Dermis microvascular lymphatic vessel endothelial cell (primary cell): ENCODE results near the gene SDR42E2. TPM values are rescaled to one million over a fixed set of nuclear protein-coding genes. Genes with fewer than 3 reads are reported as not detected.
"Not testable (repeated sequence)": the region's sequence is repeated elsewhere in the genome, so short reads cannot be mapped to it uniquely, and the experiment has no call there.

ENCODE experiments used
- DNase-seq, 2 donors: peaks; one replicate each; pipeline versions ENCODE4 v3.0.0 to v3.0.0-alpha.2; 2010; ENCODE audit warnings: low read depth in 2 of 2
- total RNA-seq: library from RNA; depleted of rRNA; stranded (reverse); fragments of >200 nt; gene quantifications from 2 replicates; pipeline ENCODE4 v1.2.1, GENCODE V29; 2014

The SDR42E2 gene
- total RNA-seq, 1 donor from 2014 or later, result 0.13 TPM

DNA sequence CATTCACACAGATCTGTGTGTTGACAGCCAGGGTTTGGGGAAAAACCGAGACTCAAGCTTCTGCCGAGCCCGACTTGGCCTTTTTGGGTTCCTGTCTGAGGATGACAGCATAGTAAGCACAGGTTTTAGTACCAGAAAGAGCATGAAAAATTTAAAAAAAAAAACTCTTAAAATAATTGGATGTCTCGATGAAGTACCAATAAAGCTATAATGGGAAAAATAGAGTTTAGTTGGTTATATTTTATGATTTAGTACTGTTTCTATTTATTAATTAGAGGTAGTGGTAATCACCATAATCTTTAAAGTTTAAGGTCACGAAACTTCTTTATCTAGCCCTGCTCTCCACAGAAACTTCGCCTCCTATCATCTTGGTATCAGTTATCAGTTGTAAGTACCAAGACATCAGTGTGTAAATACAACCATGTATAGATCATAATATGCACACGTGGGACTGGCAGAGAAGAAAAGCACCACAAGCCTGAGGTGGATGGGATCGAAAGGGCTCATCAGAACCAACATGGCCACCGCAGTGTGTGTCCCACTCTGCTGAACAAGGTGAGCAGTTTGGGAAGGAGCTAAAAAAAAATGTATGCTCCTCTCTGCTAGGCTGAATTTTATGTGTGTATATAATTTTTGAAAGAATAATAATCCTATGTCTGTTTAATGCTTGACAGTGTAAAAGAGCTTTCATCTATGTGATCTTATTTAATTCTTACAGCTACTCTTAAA lies 29.4 kb downstream of the SDR42E2 start:
- peak in 1 of 2 donors; percentile 58 for DNase-seq

- DNase-seq, result peak; percentile 76 to 99
Observed at GRCh38 chr16:22192261-22193062, 30.2 kb downstream of the SDR42E2 start.

- DNase-seq, result no peak
Observed at GRCh38 chr16:22193063-22193411, 30.7 kb downstream of the SDR42E2 start.

GRCh38 chr16:22194707-22195444 lies 32.6 kb downstream of the SDR42E2 start:
- no peak for DNase-seq

DNA sequence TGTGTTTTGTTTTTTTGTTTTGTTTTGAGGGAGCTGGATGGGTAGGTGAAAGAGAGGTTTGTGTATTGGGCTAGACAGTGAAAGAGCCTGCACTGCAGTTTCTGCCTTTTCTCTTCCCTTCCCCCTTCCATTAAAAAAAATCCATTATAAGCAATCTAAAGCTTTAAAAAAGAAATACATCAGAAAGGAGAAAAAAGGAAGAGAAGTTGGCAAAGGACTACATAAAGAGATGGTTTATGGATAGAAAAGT lies 33.1 kb downstream of the SDR42E2 start:
- DNase-seq, result no peak

GRCh38 chr16:22195695-22196558 lies 33.6 kb downstream of the SDR42E2 start:
- peak; percentile 83 to 90 for DNase-seq

DNA sequence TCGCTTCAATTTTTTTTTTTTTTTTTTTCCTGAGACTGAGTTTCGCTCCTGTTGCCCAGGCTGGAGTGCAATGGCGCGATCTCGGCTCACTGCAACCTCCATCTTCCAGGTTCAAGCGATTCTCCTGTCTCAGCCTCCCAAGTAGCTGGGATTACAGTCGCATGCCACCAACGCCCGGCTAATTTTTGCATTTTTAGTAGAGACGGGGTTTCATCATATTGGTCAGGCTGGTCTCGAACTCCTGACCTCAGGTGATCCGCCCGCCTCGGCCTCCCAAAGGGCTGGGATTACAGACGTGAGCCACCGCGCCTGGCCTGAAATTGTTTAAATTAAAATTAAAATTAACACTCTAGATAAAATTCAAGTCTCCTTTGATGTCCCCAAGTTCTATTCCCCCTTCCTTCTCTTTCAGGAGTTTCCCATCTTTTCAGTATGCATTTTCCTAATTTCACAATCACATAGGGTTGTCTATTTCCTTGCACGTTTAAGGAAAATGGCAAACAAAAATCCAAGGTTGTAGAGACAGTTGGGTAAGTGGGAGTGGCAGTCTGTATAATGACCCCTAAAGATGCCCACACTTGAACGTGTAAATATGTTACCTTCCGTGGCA lies 34.4 kb downstream of the SDR42E2 start:
- DNase-seq, result not testable (repeated sequence)

DNA sequence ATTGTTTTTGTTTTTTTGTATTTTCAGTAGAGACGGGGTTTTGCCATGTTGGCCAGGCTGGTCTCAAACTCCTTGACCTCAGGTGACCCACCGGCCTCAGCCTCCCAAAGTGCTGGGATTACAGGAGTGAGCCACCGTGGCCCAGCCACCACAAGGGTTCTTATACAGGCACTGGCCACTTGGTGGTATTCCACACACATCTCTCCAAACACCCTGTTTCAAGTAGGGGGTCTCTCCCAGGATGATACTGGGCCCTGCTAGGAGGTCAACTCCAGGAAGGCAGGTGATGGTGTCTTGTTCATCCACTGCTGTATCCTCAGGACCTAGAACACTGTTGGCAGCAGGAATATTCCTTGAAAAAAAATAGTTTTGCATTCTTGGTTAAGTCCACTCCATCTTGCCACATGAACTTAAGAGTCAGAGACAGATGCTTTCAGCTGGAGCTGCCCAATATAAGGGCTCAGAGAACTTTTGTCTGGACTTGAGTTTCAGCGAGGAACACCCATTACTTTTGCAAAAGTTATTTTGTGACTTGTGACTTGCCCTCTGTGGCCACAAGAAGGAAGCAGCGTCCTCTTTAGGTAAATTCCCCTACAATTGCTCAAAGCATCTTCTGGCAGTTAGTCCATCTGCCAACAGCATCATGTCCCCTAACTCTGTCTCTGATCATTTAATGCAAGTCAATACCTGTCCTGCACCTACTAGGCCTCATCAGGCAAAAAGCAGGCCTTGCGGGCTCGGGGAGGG lies 36.4 kb downstream of the SDR42E2 start:
- no peak for DNase-seq

DNA sequence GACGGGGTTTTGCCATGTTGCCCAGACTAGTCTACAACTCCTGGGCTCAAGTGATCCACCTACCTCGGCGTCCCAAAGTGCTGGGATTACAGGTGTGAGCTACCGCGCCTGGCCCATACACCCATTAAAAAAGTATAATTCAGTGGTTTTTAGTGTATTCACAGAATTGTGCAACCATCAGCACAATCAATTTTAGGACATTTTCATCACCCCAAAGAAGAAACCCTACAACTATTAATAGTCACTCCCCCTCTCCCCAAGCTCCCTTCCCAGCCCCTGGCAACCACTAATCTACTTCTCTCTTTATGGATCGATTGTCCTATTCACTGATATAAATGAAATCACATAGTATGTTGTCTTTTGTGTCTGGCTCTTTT lies 39.9 kb downstream of the SDR42E2 start:
- DNase-seq, result no peak

GRCh38 chr16:22203091-22203490 lies 40.8 kb downstream of the SDR42E2 start:
- no peak for DNase-seq

- no peak for DNase-seq
Observed at GRCh38 chr16:22204091-22204655, 41.9 kb downstream of the SDR42E2 start.

GRCh38 chr16:22205577-22206012 lies 43.3 kb downstream of the SDR42E2 start:
- no peak for DNase-seq

DNA sequence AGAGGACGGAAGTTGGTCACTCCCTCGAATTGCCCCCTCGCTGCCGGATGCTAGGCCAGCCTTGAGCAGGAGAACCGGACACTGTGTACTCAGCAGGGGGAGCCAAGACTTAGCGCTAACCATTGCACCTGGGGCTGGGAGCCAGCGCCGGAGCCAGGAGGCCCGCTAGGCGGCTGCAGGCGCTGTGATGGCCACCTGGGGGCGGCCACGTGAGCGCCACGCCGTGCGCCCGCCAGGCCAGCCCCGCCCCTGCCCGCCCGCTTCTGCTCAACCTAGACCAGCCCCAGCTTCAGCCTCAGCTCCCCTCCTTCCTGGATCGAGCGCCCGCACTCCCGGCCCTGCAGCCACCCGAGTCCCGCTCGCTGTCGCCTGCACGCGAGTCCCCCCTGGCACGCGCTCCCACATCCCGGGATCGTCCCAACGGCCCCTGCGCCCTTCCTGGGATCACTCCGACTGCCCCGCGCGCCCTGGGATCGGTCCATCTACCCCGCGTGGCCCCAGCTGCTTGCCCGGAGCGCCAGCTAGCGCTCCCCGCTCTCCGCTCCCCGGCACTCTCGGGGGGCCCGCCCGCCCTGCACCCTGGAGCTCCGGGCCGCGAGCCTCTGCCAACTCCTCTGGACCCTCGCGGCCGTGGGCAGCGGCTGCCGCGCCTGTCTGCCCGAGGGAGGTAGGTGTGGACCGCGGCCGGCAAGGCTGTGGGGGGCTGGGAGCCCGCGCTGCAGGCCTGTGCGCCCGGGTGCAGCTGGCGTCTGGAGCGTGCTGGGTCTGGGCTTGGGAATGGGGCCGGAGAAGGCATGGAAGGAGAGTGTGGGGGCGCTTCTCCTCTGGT lies 43.9 kb downstream of the SDR42E2 start, which contains the start of gene EEF2K:
EEF2K (plus strand) TSS at position 266 of the 829 bp plus-strand sequence. CDS start 19,452 bp downstream, outside the sequence.
- peak in 1 of 2 donors; percentile 96 for DNase-seq

- DNase-seq, result peak; percentile 66 to 88
Observed at GRCh38 chr16:22206842-22207714, 44.8 kb downstream of the SDR42E2 start.

- no peak for DNase-seq
Observed at GRCh38 chr16:22207715-22208360, 45.5 kb downstream of the SDR42E2 start.

DNA sequence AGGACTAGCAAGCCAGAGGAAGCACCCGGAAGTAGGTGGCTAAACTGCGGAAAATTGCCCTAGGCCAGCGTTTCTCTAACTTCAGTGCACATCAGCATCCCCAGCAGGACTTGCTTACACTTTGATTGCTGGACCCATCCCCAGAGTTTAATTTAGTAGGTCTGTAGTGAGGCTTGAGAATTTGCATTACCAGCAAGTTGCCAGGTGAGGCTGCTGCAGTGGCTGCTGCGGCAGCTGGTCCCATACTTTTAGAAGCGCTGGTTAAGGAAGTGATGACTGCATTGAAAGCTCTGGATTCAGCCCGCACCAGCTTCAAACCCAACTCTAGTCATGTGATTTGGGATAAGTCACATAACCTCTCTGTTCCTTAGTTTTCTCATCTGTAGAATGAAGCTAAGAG lies 48.0 kb downstream of the SDR42E2 start:
- no peak for DNase-seq

- DNase-seq, result no peak
Observed at GRCh38 chr16:22210854-22211253, 48.5 kb downstream of the SDR42E2 start.
